SK-N-SH treated with all-trans-retinoic acid at 6 μM for 48 hours (cell line): ENCODE results near the gene NAT14.

ENCODE experiments used
- ATAC-seq: fragments of 200-7000 bp; cut with Tn5 transposase; 3 replicates; pipeline ENCODE4 v1.9.1; 2020; ENCODE audit warnings: mild to moderate bottlenecking, moderate library complexity
- BACH2 ChIP-seq: fragments of 250-450 bp; sonication (Bioruptor Pico); IDR thresholded peaks from 2 replicates; pipeline ENCODE4 v1.9.0; 2021; ENCODE audit warnings: mild to moderate bottlenecking, borderline replicate concordance
- ESRRG ChIP-seq: fragments of 250-450 bp; sonication (Bioruptor Pico); IDR thresholded peaks from 2 replicates; pipeline ENCODE4 v1.6.1; 2021; ENCODE audit warnings: mild to moderate bottlenecking
- GLIS3 ChIP-seq: fragments of 250-450 bp; sonication (Bioruptor Pico); IDR thresholded peaks from 2 replicates; pipeline ENCODE4 v1.5.0; 2020; ENCODE audit warnings: mild to moderate bottlenecking, moderate library complexity
- ISL1 ChIP-seq: fragments of 250-450 bp; sonication (Bioruptor Pico); IDR thresholded peaks from 2 replicates; pipeline ENCODE4 v2.1.2; 2022; ENCODE audit warnings: mild to moderate bottlenecking, moderate library complexity
- OSR1 ChIP-seq: fragments of 250-450 bp; sonication (Bioruptor Pico); IDR thresholded peaks from 2 replicates; pipeline ENCODE4 v1.8.0; 2022; ENCODE audit warnings: moderate library complexity, mild to moderate bottlenecking, inconsistent platforms
- PPARA ChIP-seq: fragments of 250-450 bp; sonication (Bioruptor Pico); IDR thresholded peaks from 2 replicates; pipeline ENCODE4 v1.5.0; 2020; ENCODE audit warnings: mild to moderate bottlenecking, borderline replicate concordance
- RARB ChIP-seq: fragments of 250-450 bp; sonication (Bioruptor Pico); IDR thresholded peaks from 2 replicates; pipeline ENCODE4 v1.8.0; 2021; ENCODE audit warnings: mild to moderate bottlenecking, moderate library complexity
- SNAI2 ChIP-seq: fragments of 250-450 bp; sonication (Bioruptor Pico); IDR thresholded peaks from 2 replicates; pipeline ENCODE4 v1.5.0; 2020; ENCODE audit warnings: mild to moderate bottlenecking, moderate library complexity
- TCF4 ChIP-seq: fragments of 250-450 bp; sonication (Bioruptor Pico); IDR thresholded peaks from 2 replicates; pipeline ENCODE4 v1.8.0; 2021; ENCODE audit warnings: mild to moderate bottlenecking, moderate library complexity, borderline replicate concordance
- TOX ChIP-seq: fragments of 250-450 bp; sonication (Bioruptor Pico); IDR thresholded peaks from 2 replicates; pipeline ENCODE4 v1.8.0; 2021; ENCODE audit warnings: mild to moderate bottlenecking, moderate library complexity, borderline replicate concordance
- ZC3H10 ChIP-seq: fragments of 250-450 bp; sonication (Bioruptor Pico); IDR thresholded peaks from 2 replicates; pipeline ENCODE4 v1.5.1; 2021; ENCODE audit warnings: mild to moderate bottlenecking, moderate library complexity
- ZFP30 ChIP-seq: fragments of 450-650 bp; formaldehyde crosslinking; IDR thresholded peaks from 2 replicates; pipeline ENCODE4 v1.5.0; 2022; ENCODE audit warnings: mild to moderate bottlenecking, moderate library complexity
- ZNF70 ChIP-seq: fragments of 450-650 bp; formaldehyde crosslinking; IDR thresholded peaks from 2 replicates; pipeline ENCODE4 v1.5.0; 2020; ENCODE audit warnings: mild to moderate bottlenecking, moderate library complexity
- ZNF8 ChIP-seq: fragments of 450-650 bp; formaldehyde crosslinking; IDR thresholded peaks from 2 replicates; pipeline ENCODE4 v1.5.0; 2020; ENCODE audit warnings: mild to moderate bottlenecking, moderate library complexity
- TF ChIP-seq, protein P1 (sequence below): fragments of 250-450 bp; sonication (Bioruptor Pico); IDR thresholded peaks from 2 replicates; pipeline ENCODE4 v1.8.0; 2021; ENCODE audit warnings: low read depth, mild to moderate bottlenecking, moderate library complexity, borderline replicate concordance
- TF ChIP-seq, protein P2 (sequence below): fragments of 250-450 bp; sonication (Bioruptor Pico); IDR thresholded peaks from 2 replicates; pipeline ENCODE4 v1.5.1; 2020; ENCODE audit warnings: low read depth, mild to moderate bottlenecking, moderate library complexity
- TF ChIP-seq, protein P3 (sequence below): fragments of 250-450 bp; sonication (Bioruptor Pico); IDR thresholded peaks from 2 replicates; pipeline ENCODE4 v1.5.1; 2021; ENCODE audit warnings: mild to moderate bottlenecking, moderate library complexity
- TF ChIP-seq, protein P4 (sequence below): fragments of 250-450 bp; sonication (Bioruptor Pico); IDR thresholded peaks from 2 replicates; pipeline ENCODE4 v1.8.0; 2020; ENCODE audit warnings: mild to moderate bottlenecking, moderate library complexity, borderline replicate concordance
- TF ChIP-seq, protein P5 (sequence below): fragments of 250-450 bp; sonication (Bioruptor Pico); IDR thresholded peaks from 2 replicates; pipeline ENCODE4 v1.5.0; 2020; ENCODE audit warnings: mild to moderate bottlenecking, moderate library complexity

The NAT14 gene

DNA sequence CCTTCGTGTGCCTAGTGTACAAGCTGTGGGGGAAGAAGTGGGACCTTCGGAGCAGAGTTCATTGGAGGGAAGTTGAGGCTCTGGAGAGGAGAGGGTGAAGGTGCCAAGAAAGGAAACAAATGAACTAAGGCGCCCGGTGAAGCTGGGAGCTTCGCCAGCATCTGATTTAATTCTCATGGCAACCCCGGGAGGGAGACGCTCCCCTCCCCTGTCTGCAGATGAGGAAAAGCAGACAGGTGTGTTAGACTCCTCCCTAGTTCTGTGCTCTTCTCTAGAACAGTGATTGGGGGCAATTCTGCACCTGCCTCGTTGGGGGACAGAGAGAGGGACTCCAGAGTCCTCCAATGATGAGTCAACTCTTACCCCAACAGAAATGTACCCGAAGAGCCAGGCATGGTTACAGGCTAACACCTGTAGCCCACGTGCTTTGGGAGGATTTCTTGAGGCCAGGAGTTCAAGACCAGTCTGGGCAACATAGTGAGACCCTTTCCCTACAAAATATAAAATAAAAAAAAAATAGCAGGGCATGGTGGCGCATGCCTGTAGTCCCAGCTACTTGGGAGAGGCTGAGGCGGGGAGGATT lies 7.5 kb downstream of the NAT14 start:
- TF ChIP-seq PPARA (CRISPR knock-in tag) (no peak), GLIS3 (CRISPR knock-in tag) (no peak), ZFP30 (CRISPR knock-in tag) (no peak), RARB (CRISPR knock-in tag) (no peak), ISL1 (CRISPR knock-in tag) (no peak), ESRRG (CRISPR knock-in tag) (no peak), OSR1 (CRISPR knock-in tag) (no peak), ZC3H10 (CRISPR knock-in tag) (no peak), ZNF70 (CRISPR knock-in tag) (no peak), TOX (no peak), BACH2 (CRISPR knock-in tag) (no peak), TCF4 (CRISPR knock-in tag) (no peak), ZNF8 (CRISPR knock-in tag) (no peak), SNAI2 (CRISPR knock-in tag) (no peak)
- TF ChIP-seq, protein P1, sequence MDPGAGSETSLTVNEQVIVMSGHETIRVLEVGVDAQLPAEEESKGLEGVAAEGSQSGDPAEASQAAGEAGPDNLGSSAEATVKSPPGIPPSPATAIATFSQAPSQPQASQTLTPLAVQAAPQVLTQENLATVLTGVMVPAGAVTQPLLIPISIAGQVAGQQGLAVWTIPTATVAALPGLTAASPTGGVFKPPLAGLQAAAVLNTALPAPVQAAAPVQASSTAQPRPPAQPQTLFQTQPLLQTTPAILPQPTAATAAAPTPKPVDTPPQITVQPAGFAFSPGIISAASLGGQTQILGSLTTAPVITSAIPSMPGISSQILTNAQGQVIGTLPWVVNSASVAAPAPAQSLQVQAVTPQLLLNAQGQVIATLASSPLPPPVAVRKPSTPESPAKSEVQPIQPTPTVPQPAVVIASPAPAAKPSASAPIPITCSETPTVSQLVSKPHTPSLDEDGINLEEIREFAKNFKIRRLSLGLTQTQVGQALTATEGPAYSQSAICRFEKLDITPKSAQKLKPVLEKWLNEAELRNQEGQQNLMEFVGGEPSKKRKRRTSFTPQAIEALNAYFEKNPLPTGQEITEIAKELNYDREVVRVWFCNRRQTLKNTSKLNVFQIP (CRISPR knock-in tag) = no peak
- TF ChIP-seq, protein P2, sequence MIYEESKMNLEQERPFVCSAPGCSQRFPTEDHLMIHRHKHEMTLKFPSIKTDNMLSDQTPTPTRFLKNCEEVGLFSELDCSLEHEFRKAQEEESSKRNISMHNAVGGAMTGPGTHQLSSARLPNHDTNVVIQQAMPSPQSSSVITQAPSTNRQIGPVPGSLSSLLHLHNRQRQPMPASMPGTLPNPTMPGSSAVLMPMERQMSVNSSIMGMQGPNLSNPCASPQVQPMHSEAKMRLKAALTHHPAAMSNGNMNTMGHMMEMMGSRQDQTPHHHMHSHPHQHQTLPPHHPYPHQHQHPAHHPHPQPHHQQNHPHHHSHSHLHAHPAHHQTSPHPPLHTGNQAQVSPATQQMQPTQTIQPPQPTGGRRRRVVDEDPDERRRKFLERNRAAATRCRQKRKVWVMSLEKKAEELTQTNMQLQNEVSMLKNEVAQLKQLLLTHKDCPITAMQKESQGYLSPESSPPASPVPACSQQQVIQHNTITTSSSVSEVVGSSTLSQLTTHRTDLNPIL (CRISPR knock-in tag) = no peak
- TF ChIP-seq, protein P3, sequence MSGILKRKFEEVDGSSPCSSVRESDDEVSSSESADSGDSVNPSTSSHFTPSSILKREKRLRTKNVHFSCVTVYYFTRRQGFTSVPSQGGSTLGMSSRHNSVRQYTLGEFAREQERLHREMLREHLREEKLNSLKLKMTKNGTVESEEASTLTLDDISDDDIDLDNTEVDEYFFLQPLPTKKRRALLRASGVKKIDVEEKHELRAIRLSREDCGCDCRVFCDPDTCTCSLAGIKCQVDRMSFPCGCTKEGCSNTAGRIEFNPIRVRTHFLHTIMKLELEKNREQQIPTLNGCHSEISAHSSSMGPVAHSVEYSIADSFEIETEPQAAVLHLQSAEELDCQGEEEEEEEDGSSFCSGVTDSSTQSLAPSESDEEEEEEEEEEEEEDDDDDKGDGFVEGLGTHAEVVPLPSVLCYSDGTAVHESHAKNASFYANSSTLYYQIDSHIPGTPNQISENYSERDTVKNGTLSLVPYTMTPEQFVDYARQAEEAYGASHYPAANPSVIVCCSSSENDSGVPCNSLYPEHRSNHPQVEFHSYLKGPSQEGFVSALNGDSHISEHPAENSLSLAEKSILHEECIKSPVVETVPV (CRISPR knock-in tag) = no peak
- TF ChIP-seq, protein P4, sequence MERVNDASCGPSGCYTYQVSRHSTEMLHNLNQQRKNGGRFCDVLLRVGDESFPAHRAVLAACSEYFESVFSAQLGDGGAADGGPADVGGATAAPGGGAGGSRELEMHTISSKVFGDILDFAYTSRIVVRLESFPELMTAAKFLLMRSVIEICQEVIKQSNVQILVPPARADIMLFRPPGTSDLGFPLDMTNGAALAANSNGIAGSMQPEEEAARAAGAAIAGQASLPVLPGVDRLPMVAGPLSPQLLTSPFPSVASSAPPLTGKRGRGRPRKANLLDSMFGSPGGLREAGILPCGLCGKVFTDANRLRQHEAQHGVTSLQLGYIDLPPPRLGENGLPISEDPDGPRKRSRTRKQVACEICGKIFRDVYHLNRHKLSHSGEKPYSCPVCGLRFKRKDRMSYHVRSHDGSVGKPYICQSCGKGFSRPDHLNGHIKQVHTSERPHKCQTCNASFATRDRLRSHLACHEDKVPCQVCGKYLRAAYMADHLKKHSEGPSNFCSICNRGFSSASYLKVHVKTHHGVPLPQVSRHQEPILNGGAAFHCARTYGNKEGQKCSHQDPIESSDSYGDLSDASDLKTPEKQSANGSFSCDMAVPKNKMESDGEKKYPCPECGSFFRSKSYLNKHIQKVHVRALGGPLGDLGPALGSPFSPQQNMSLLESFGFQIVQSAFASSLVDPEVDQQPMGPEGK (CRISPR knock-in tag) = no peak
- TF ChIP-seq, protein P5, sequence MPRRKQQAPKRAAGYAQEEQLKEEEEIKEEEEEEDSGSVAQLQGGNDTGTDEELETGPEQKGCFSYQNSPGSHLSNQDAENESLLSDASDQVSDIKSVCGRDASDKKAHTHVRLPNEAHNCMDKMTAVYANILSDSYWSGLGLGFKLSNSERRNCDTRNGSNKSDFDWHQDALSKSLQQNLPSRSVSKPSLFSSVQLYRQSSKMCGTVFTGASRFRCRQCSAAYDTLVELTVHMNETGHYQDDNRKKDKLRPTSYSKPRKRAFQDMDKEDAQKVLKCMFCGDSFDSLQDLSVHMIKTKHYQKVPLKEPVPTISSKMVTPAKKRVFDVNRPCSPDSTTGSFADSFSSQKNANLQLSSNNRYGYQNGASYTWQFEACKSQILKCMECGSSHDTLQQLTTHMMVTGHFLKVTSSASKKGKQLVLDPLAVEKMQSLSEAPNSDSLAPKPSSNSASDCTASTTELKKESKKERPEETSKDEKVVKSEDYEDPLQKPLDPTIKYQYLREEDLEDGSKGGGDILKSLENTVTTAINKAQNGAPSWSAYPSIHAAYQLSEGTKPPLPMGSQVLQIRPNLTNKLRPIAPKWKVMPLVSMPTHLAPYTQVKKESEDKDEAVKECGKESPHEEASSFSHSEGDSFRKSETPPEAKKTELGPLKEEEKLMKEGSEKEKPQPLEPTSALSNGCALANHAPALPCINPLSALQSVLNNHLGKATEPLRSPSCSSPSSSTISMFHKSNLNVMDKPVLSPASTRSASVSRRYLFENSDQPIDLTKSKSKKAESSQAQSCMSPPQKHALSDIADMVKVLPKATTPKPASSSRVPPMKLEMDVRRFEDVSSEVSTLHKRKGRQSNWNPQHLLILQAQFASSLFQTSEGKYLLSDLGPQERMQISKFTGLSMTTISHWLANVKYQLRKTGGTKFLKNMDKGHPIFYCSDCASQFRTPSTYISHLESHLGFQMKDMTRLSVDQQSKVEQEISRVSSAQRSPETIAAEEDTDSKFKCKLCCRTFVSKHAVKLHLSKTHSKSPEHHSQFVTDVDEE = no peak
- TF ChIP-seq, all 23 proteins: peak for 0
- ATAC-seq = no peak

DNA sequence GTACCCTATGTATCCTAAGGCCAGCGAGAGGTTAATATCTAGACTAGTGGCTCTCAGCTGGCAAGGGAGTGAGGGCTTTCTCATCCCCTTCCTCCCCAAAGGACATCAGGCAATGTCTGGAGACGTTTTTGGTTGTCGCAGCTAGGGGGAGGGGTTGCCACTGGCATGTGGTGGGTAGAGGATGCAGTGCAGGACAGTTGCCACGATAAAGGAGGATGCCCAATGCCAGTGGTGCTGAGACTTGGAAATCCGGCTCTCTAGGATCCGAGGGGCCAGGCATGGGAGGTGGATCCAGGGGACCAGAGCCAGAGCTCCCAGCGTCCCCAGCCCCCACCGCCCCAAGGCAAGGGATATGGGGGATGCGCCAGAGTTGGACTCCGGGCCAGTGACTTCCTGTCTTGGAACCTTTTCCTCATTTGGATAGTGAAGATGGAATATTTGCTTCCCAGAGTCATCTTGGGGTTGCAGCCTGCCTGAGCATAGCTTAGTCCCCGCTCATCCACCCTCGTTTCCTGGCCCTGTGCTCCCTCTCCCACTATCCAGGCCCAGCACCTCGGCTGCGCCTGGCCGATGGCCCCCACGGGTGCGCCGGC lies 8.2 kb downstream of the NAT14 start:
- no peak for ATAC-seq
- TF ChIP-seq, protein P4 (CRISPR knock-in tag) = no peak
- TF ChIP-seq, protein P3 (CRISPR knock-in tag) = no peak
- no peak for TF ChIP-seq RARB (CRISPR knock-in tag)
- no peak for TF ChIP-seq TOX
- TF ChIP-seq, protein P5 = no peak
